HG03439 (cell line): ENCODE data around the gene FAM184A.

Source experiments
- ATAC-seq: cut with Tn5 transposase; IDR thresholded peaks from one replicate; pipeline ENCODE4 v1.9.1; 2021; ENCODE audit warnings: mild to moderate bottlenecking, moderate library complexity; ENCODE audit not compliant: unreplicated experiment

The FAM184A gene

GRCh38 chr6:118917546-118918328 lies 160.7 kb downstream of the FAM184A start:
- no peak for ATAC-seq

DNA sequence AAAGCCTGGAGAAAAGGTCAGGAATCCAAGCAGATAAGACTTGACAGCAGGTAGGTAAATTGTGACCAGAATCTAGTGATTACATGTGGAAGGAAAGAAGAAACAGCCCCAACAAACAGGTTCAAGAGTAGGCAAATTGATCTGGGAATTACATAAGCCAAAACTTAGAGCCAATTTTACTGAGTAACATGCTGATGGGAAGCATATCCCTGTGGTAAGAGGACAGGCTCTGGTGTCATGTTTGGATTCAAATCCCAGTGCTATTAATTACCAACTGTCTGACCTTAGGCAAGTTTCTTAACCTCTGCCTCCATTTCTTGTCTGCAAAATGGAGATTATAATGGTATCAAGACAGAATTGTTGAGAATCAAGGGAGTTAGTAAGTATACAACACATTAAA lies 163.9 kb downstream of the FAM184A start:
- ATAC-seq, result no peak

GRCh38 chr6:118913161-118913560 lies 165.3 kb downstream of the FAM184A start:
- ATAC-seq, result no peak

DNA sequence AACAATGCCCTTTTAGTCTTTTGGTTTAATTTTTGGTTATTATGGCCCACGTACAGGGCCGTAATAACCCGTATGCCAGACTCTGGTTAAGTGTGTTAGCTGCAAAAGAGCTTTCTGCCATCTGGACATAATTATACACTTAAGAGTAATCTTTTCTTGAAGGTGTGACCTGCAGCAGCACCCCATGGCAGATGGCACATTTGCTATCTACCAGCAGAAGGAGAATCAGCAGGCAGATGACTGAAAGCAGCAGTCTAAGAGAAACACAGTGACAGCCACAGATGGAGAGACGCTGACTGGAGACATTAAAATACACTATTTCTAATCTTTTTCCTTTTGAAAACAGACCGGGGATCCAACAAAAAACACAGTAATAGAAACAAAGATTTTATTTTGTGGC lies 165.8 kb downstream of the FAM184A start:
- ATAC-seq, result no peak
